ENCODE measurements around the gene TMEM94. TPM values are rescaled to one million over a fixed set of nuclear protein-coding genes. Genes with fewer than 3 reads are reported as not detected.

TMEM94 gene
- total and polyA plus RNA-seq, 9 of the 15 experiments (the other 6 are each of a cell fraction or from before 2014, with no cell fraction given) = 0.35 to 48.1 (median 14.4) TPM

GRCh38 chr17:75459590-75460267, 3.3 kb downstream of the TMEM94 start (continued):
- TF ChIP-seq MCM2 (IDR thresholded peaks at IDR 0.05; ENCODE audit: low read depth) = no peak
- TF ChIP-seq POLR2B (IDR thresholded peaks at IDR 0.05; ENCODE audit: low read depth, partially characterized antibody) = no peak
- TF ChIP-seq TOE1 (IDR thresholded peaks at IDR 0.05; ENCODE audit: borderline replicate concordance) = no peak
- no peak for TF ChIP-seq TOE1 (CRISPR knock-in tag; IDR thresholded peaks at IDR 0.05; ENCODE audit: borderline replicate concordance, low read depth)
- TF ChIP-seq CCAR2 (IDR thresholded peaks at IDR 0.05; ENCODE audit: low read depth, low read length) = no peak
- no peak for TF ChIP-seq CTBP1 (IDR thresholded peaks at IDR 0.05; ENCODE audit: borderline replicate concordance)
- TF ChIP-seq ERF (CRISPR knock-in tag; IDR thresholded peaks at IDR 0.05) = no peak
- no peak for TF ChIP-seq ZNF75A (CRISPR knock-in tag; IDR thresholded peaks at IDR 0.05)
- no peak for TF ChIP-seq SMAD2 (IDR thresholded peaks at IDR 0.05; ENCODE audit: low read depth, low read length)
- TF ChIP-seq BACH1 (tag; IDR thresholded peaks at IDR 0.05) = peak; percentile 21; the same call in 1 of the 2 replicates
- no peak for TF ChIP-seq ZNF146 (CRISPR knock-in tag; IDR thresholded peaks at IDR 0.05; ENCODE audit: unreplicated experiment)
- no peak for TF ChIP-seq NR2C2 (CRISPR knock-in tag; IDR thresholded peaks at IDR 0.05)
- peak; percentile 52; the same call in 1 of the 2 replicates for TF ChIP-seq NR2C2 (tag; IDR thresholded peaks at IDR 0.05)
- TF ChIP-seq MITF (IDR thresholded peaks at IDR 0.05) = no peak
- TF ChIP-seq PCBP2 (IDR thresholded peaks at IDR 0.05; ENCODE audit: low read depth, low read length, poor library complexity, severe bottlenecking) = no peak
- TF ChIP-seq ZBTB43 (CRISPR knock-in tag; IDR thresholded peaks at IDR 0.05) = no peak
- no peak for TF ChIP-seq REST (IDR thresholded peaks at IDR 0.05; ENCODE audit: borderline replicate concordance)
- TF ChIP-seq REST (CRISPR knock-in tag; IDR thresholded peaks at IDR 0.05; ENCODE audit: low read depth) = no peak
